K562 (cell line): ENCODE measurements around the gene DCUN1D3. TPM values are rescaled to one million over a fixed set of nuclear protein-coding genes. Genes with fewer than 3 reads are reported as not detected.

Experiments used
- CHD1 ChIP-seq: fragments of 200-600 bp; sonication (generic); IDR thresholded peaks from one replicate; pipeline ENCODE4 v1.6.1; 2012; ENCODE audit warnings: mild to moderate bottlenecking, moderate library complexity, low read length, inconsistent platforms
- DPF2 ChIP-seq: fragments of 450-650 bp; IDR thresholded peaks from 2 replicates; pipeline ENCODE4 v1.6.1; 2016
- FOXA3 ChIP-seq, 2 experiments: fragments of 450-650 bp in 1 of 2; sonication (generic) in 1 of 2; formaldehyde crosslinking; IDR thresholded peaks in 1 of 2; conservative IDR thresholded peaks in 1 of 2; 2 replicates each; pipeline versions ENCODE4 v1.4.0 to v1.8.0; 2020 to 2022; ENCODE audit warnings: mild to moderate bottlenecking in 2 of 2, missing genetic modification reagents in 1 of 2
- FUS ChIP-seq: fragments of 200-400 bp; formaldehyde crosslinking; optimal IDR thresholded peaks from 2 replicates; pipeline ENCODE3; 2017; ENCODE audit warnings: low read depth, low read length
- MAFG ChIP-seq: fragments of 450-650 bp; conservative IDR thresholded peaks from 2 replicates; pipeline ENCODE4 v1.6.1; 2016; ENCODE audit warnings: missing genetic modification characterization, missing compliant biosample characterization
- RAD51 ChIP-seq: fragments of 450-650 bp; IDR thresholded peaks from 2 replicates; pipeline ENCODE4 v1.7.1; 2016; ENCODE audit warnings: low read depth, mild to moderate bottlenecking, borderline replicate concordance
- TAL1 ChIP-seq: fragments of 450-650 bp; IDR thresholded peaks from 2 replicates; pipeline ENCODE4 v1.6.1; 2016; ENCODE audit warnings: mild to moderate bottlenecking
- TEAD4 ChIP-seq, 2 experiments: sonication (generic) in 1 of 2; formaldehyde crosslinking in 1 of 2; IDR thresholded peaks; 2 replicates each; pipeline versions ENCODE4 v1.6.1 to v1.8.0; 2012 to 2022; ENCODE audit warnings: borderline replicate concordance in 1 of 2, inconsistent platforms in 1 of 2, low read length in 1 of 2, mild to moderate bottlenecking in 1 of 2, missing genetic modification reagents in 1 of 2
- TRIM28 ChIP-seq: fragments of 450-650 bp; IDR thresholded peaks from 2 replicates; pipeline ENCODE4 v1.6.1; 2017
- ZNF121 ChIP-seq: sonication (generic); formaldehyde crosslinking; conservative IDR thresholded peaks from 2 replicates; pipeline ENCODE4 v1.8.0; 2022; ENCODE audit warnings: missing genetic modification reagents
- ZNF436 ChIP-seq: fragments of 250-450, 450-650 bp; sonication (Bioruptor Pico); formaldehyde crosslinking; IDR thresholded peaks from 2 replicates; pipeline ENCODE4 v1.7.0; 2020; ENCODE audit warnings: mild to moderate bottlenecking
- ZNF589 ChIP-seq: fragments of 200-800 bp; sonication (Bioruptor generic); IDR thresholded peaks from 2 replicates; pipeline ENCODE4 v1.6.1; 2016; ENCODE audit warnings: low read depth, missing genetic modification characterization, missing compliant biosample characterization
- polyA plus RNA-seq, 8 experiments: library from polyadenylated mRNA; depleted of rRNA in 4 of 8; stranded (reverse) in 5 of 8; unstranded in 3 of 8; fragments of >200 nt; fragmentation: Nextera tagmentation in 2 of 8; fragmentation: Illumina TruSeq in 1 of 8; extraction: Ambion mirVana in 2 of 8; extraction: Trizol in 1 of 8; gene quantifications; 2 replicates each; pipeline versions ENCODE4 v1.2.1 to v1.2.3, GENCODE V29; 2011 to 2014; ENCODE audit warnings: inconsistent platforms in 1 of 8, missing spikeins in 1 of 8
- total RNA-seq, 7 experiments: library from RNA; depleted of rRNA in 6 of 7; stranded (reverse); fragments of >200 nt in 6 of 7; fragmentation: Illumina TruSeq in 2 of 7; extraction: Trizol in 2 of 7; gene quantifications; 2 replicates each; pipeline versions ENCODE4 v1.2.1 to v1.2.3, GENCODE V29; 2011 to 2021; ENCODE audit warnings: low replicate concordance in 1 of 7
- TF ChIP-seq, protein P1 (sequence below): fragments of 450-650 bp; IDR thresholded peaks from 2 replicates; pipeline ENCODE4 v1.6.1; 2016; ENCODE audit warnings: mild to moderate bottlenecking, moderate library complexity
- TF ChIP-seq, protein P2 (sequence below): IDR thresholded peaks from 3 replicates; pipeline ENCODE4 v1.6.1; 2011; ENCODE audit warnings: borderline replicate concordance, mild to moderate bottlenecking; ENCODE audit not compliant: insufficient read length, insufficient read depth

The DCUN1D3 gene
- total and polyA plus RNA-seq, 9 of the 15 experiments (the other 6 are each of a cell fraction or from before 2014, with no cell fraction given): 1.0 to 4.7 (median 2.2) TPM

DNA sequence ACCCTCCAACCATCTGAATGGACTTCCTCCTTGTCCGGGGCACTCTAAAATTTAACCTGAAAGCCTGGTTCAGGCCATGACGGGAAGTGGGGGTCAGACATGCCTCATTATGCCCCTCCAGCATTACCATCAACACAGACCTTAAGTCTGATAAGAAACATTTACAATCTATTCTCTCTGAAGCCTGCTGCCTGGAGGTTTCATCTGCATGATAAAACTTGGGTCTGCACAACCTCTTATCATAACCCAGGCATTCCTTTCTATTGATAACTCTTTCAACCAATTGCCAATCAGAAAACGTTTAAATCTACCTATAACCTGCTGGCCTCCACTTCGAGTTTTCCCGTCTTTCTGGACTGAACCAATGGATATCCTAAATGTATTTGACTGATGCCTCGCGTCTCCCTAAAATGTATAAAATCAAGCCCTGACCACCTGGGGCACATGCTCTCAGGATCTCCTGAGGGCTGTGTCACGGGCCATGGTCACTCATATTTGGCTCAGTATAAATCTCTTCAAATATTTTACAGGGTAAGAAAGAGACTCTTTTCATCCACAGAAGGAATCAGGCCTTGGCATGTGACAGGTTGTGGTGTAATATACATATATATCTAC, 46.0 kb upstream of the DCUN1D3 start (continued):
- TF ChIP-seq, protein P1, sequence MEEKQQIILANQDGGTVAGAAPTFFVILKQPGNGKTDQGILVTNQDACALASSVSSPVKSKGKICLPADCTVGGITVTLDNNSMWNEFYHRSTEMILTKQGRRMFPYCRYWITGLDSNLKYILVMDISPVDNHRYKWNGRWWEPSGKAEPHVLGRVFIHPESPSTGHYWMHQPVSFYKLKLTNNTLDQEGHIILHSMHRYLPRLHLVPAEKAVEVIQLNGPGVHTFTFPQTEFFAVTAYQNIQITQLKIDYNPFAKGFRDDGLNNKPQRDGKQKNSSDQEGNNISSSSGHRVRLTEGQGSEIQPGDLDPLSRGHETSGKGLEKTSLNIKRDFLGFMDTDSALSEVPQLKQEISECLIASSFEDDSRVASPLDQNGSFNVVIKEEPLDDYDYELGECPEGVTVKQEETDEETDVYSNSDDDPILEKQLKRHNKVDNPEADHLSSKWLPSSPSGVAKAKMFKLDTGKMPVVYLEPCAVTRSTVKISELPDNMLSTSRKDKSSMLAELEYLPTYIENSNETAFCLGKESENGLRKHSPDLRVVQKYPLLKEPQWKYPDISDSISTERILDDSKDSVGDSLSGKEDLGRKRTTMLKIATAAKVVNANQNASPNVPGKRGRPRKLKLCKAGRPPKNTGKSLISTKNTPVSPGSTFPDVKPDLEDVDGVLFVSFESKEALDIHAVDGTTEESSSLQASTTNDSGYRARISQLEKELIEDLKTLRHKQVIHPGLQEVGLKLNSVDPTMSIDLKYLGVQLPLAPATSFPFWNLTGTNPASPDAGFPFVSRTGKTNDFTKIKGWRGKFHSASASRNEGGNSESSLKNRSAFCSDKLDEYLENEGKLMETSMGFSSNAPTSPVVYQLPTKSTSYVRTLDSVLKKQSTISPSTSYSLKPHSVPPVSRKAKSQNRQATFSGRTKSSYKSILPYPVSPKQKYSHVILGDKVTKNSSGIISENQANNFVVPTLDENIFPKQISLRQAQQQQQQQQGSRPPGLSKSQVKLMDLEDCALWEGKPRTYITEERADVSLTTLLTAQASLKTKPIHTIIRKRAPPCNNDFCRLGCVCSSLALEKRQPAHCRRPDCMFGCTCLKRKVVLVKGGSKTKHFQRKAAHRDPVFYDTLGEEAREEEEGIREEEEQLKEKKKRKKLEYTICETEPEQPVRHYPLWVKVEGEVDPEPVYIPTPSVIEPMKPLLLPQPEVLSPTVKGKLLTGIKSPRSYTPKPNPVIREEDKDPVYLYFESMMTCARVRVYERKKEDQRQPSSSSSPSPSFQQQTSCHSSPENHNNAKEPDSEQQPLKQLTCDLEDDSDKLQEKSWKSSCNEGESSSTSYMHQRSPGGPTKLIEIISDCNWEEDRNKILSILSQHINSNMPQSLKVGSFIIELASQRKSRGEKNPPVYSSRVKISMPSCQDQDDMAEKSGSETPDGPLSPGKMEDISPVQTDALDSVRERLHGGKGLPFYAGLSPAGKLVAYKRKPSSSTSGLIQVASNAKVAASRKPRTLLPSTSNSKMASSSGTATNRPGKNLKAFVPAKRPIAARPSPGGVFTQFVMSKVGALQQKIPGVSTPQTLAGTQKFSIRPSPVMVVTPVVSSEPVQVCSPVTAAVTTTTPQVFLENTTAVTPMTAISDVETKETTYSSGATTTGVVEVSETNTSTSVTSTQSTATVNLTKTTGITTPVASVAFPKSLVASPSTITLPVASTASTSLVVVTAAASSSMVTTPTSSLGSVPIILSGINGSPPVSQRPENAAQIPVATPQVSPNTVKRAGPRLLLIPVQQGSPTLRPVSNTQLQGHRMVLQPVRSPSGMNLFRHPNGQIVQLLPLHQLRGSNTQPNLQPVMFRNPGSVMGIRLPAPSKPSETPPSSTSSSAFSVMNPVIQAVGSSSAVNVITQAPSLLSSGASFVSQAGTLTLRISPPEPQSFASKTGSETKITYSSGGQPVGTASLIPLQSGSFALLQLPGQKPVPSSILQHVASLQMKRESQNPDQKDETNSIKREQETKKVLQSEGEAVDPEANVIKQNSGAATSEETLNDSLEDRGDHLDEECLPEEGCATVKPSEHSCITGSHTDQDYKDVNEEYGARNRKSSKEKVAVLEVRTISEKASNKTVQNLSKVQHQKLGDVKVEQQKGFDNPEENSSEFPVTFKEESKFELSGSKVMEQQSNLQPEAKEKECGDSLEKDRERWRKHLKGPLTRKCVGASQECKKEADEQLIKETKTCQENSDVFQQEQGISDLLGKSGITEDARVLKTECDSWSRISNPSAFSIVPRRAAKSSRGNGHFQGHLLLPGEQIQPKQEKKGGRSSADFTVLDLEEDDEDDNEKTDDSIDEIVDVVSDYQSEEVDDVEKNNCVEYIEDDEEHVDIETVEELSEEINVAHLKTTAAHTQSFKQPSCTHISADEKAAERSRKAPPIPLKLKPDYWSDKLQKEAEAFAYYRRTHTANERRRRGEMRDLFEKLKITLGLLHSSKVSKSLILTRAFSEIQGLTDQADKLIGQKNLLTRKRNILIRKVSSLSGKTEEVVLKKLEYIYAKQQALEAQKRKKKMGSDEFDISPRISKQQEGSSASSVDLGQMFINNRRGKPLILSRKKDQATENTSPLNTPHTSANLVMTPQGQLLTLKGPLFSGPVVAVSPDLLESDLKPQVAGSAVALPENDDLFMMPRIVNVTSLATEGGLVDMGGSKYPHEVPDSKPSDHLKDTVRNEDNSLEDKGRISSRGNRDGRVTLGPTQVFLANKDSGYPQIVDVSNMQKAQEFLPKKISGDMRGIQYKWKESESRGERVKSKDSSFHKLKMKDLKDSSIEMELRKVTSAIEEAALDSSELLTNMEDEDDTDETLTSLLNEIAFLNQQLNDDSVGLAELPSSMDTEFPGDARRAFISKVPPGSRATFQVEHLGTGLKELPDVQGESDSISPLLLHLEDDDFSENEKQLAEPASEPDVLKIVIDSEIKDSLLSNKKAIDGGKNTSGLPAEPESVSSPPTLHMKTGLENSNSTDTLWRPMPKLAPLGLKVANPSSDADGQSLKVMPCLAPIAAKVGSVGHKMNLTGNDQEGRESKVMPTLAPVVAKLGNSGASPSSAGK: peak; percentile 69
- peak; percentile 56 for TF ChIP-seq DPF2
- TF ChIP-seq RAD51: no peak
- no peak for TF ChIP-seq MAFG (tag)
- TF ChIP-seq TEAD4 (IDR thresholded peaks at IDR 0.05; ENCODE audit: low read length): peak; percentile 76
- TF ChIP-seq TEAD4 (CRISPR knock-in tag; IDR thresholded peaks at IDR 0.05; ENCODE audit: borderline replicate concordance): no peak
- TF ChIP-seq FOXA3 (CRISPR knock-in tag; conservative IDR thresholded peaks at IDR 0.05 in 1 of 2, IDR thresholded peaks at IDR 0.05 in 1 of 2): no peak
- TF ChIP-seq, protein P2, sequence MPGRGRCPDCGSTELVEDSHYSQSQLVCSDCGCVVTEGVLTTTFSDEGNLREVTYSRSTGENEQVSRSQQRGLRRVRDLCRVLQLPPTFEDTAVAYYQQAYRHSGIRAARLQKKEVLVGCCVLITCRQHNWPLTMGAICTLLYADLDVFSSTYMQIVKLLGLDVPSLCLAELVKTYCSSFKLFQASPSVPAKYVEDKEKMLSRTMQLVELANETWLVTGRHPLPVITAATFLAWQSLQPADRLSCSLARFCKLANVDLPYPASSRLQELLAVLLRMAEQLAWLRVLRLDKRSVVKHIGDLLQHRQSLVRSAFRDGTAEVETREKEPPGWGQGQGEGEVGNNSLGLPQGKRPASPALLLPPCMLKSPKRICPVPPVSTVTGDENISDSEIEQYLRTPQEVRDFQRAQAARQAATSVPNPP: no peak
- no peak for TF ChIP-seq CHD1
- no peak for TF ChIP-seq ZNF436
- no peak for TF ChIP-seq TRIM28
- TF ChIP-seq TAL1: peak; percentile 70
- TF ChIP-seq ZNF589 (CRISPR knock-in tag): peak; percentile 49; the same call in 1 of the 2 replicates
- no peak for TF ChIP-seq ZNF121
- TF ChIP-seq FUS: no peak
